HG02981 (cell line): ENCODE data around the gene PABPN1L.
"Not testable (repeated sequence)": the region's sequence is repeated elsewhere in the genome, so short reads cannot be mapped to it uniquely, and the experiment has no call there.

ENCODE experiments used
- ATAC-seq: cut with Tn5 transposase; IDR thresholded peaks from one replicate; pipeline ENCODE4 v1.9.1; 2021; ENCODE audit warnings: mild to moderate bottlenecking, moderate library complexity; ENCODE audit not compliant: unreplicated experiment

The PABPN1L gene

GRCh38 chr16:88833086-88833485 is 33.4 kb downstream of the PABPN1L start:
- ATAC-seq, result no peak

GRCh38 chr16:88831838-88832237 is 34.6 kb downstream of the PABPN1L start:
- no peak for ATAC-seq

- ATAC-seq, result no peak
Observed at GRCh38 chr16:88830783-88831182, 35.7 kb downstream of the PABPN1L start.

- ATAC-seq, result no peak
Observed at GRCh38 chr16:88830258-88830657, 36.2 kb downstream of the PABPN1L start.

GRCh38 chr16:88828711-88829110 is 37.7 kb downstream of the PABPN1L start:
- ATAC-seq, result no peak

- no peak for ATAC-seq
Observed at GRCh38 chr16:88827727-88828126, 38.7 kb downstream of the PABPN1L start.

GRCh38 chr16:88826070-88826840 is 40.2 kb downstream of the PABPN1L start:
- no peak for ATAC-seq

GRCh38 chr16:88825146-88825545 is 41.3 kb downstream of the PABPN1L start:
- ATAC-seq, result no peak

GRCh38 chr16:88824256-88825077 is 42.0 kb downstream of the PABPN1L start:
- ATAC-seq, result no peak

- ATAC-seq, result not testable (repeated sequence)
Observed at GRCh38 chr16:88823646-88824045, 42.8 kb downstream of the PABPN1L start.

GRCh38 chr16:88822281-88823040 is 44.0 kb downstream of the PABPN1L start:
- ATAC-seq, result no peak

- no peak for ATAC-seq
Observed at GRCh38 chr16:88821168-88821850, 45.2 kb downstream of the PABPN1L start.

GRCh38 chr16:88820385-88821025 is 46.0 kb downstream of the PABPN1L start:
- no peak for ATAC-seq

- no peak for ATAC-seq
Observed at GRCh38 chr16:88819126-88819525, 47.3 kb downstream of the PABPN1L start.

GRCh38 chr16:88818575-88818874 is 47.9 kb downstream of the PABPN1L start:
- ATAC-seq, result no peak

GRCh38 chr16:88817785-88818574 is 48.5 kb downstream of the PABPN1L start:
- no peak for ATAC-seq

- no peak for ATAC-seq
Observed at GRCh38 chr16:88816736-88817535, 49.5 kb downstream of the PABPN1L start.

- no peak for ATAC-seq
Observed at GRCh38 chr16:88815901-88816589, 50.4 kb downstream of the PABPN1L start.
